A549 treated with CORT108297 at 1 μM for 4 hours (cell line): ENCODE measurements around the gene FGL2. TPM values are rescaled to one million over a fixed set of nuclear protein-coding genes. Genes with fewer than 3 reads are reported as not detected.

ENCODE experiments used
- total RNA-seq: library from RNA; stranded (reverse); fragments of 200-300 nt; extraction: Qiagen RNA extraction; gene quantifications from 5 replicates; pipeline ENCODE4 v1.2.3, GENCODE V29; 2022

The FGL2 gene, protein sequence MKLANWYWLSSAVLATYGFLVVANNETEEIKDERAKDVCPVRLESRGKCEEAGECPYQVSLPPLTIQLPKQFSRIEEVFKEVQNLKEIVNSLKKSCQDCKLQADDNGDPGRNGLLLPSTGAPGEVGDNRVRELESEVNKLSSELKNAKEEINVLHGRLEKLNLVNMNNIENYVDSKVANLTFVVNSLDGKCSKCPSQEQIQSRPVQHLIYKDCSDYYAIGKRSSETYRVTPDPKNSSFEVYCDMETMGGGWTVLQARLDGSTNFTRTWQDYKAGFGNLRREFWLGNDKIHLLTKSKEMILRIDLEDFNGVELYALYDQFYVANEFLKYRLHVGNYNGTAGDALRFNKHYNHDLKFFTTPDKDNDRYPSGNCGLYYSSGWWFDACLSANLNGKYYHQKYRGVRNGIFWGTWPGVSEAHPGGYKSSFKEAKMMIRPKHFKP
- total RNA-seq: not detected in 5 replicates

DNA sequence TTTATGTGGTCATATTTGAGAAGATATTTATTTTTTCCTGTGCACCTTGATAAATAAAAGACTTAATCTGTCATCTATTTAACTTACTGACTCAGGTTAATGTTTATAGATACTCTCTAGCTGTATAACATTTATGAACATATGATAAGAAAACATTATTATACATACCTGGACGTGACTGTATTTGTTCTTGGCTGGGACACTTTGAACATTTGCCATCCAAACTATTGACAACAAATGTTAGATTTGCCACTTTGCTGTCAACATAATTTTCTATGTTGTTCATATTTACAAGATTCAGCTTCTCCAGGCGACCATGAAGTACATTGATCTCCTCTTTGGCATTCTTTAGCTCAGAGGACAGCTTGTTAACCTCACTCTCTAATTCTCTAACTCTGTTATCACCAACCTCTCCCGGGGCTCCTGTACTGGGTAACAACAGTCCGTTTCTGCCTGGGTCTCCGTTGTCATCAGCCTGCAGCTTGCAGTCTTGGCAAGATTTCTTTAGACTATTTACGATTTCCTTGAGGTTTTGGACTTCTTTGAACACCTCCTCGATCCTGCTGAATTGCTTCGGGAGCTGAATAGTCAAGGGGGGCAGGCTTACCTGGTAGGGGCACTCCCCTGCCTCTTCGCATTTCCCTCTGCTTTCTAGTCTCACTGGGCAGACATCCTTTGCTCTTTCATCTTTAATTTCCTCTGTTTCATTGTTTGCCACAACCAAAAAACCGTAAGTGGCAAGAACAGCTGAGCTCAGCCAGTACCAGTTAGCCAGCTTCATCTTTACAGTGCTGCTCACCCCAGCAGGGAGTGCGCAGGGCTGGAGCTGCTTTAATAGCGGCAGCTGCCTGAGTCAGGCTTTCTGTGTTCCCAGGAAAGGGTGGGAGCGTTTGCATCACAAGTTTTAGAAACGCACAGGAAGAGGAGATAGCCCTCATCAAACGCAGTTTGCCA is at the start of gene FGL2:
FGL2 (minus strand) TSS at position 807 of the 954 bp plus-strand sequence; CDS start at position 781, 26 bp downstream.

Other genes starting within 250 kb of the FGL2 start
- gene SPDYE17, start 167.5 kb downstream of the FGL2 start, total RNA-seq: not detected in 5 replicates
- 0.08 to 0.11 TPM in 2 of 5 replicates, not detected in the others for gene SPDYE18, start 137.3 kb downstream of the FGL2 start, total RNA-seq
- 0.46 to 0.70 TPM (median 0.57 TPM) in 5 replicates for gene CCDC146, start 77.2 kb downstream of the FGL2 start, total RNA-seq
- gene GSAP, start 216.5 kb upstream of the FGL2 start, total RNA-seq: 2.6 to 3.2 TPM (median 2.8 TPM) in 5 replicates